Testis (tissue), 3 donors: Measurements from ENCODE around the gene SAP30BP. TPM values are rescaled to one million over a fixed set of nuclear protein-coding genes. Genes with fewer than 3 reads are reported as not detected.

Experiments used
- DNase-seq: peaks from one replicate; pipeline ENCODE4 v3.0.0-alpha.2; 2019
- H3K27ac ChIP-seq, 2 donors: fragments of 200-600 bp; sonication (generic); one replicate each; pipeline ENCODE4 v1.5.1; 2019
- H3K27me3 ChIP-seq: fragments of 200-600 bp; sonication (generic); one replicate; pipeline ENCODE4 v1.5.1; 2019
- H3K36me3 ChIP-seq: fragments of 200-600 bp; sonication (generic); one replicate; pipeline ENCODE4 v1.5.1; 2017; ENCODE audit warnings: low read depth; ENCODE audit errors: missing control alignments
- H3K4me1 ChIP-seq: fragments of 200-600 bp; sonication (generic); one replicate; pipeline ENCODE4 v1.5.1; 2019
- H3K4me3 ChIP-seq, 2 donors: fragments of 200-600 bp; sonication (generic); one replicate each; pipeline ENCODE4 v1.5.1; 2017 to 2019
- H3K9me3 ChIP-seq: fragments of 200-600 bp; sonication (generic); one replicate; pipeline ENCODE4 v1.5.1; 2017
- POLR2A ChIP-seq: fragments of 450-650 bp; IDR thresholded peaks from one replicate; pipeline ENCODE4 v1.6.1; 2017; ENCODE audit warnings: antibody characterized with exemption, mild to moderate bottlenecking, moderate library complexity
- WGBS, 2 donors: methylation state at CpG; one replicate each; pipeline ENCODE4 v1.1.5; 2018; 5-methylcytosine and 5-hydroxymethylcytosine counted together
- intact Hi-C: fragments of 100-400 bp; cut with DNase I; formaldehyde crosslinking; loops from one replicate; pipeline ENCODE4 v1.15.1; 2023; ENCODE audit warnings: low total_unique reads
- polyA plus RNA-seq: library from polyadenylated mRNA; stranded (reverse); fragments of 350-450 nt; fragmentation: Illumina TruSeq; extraction: RNeasy Lipid Tissue Mini Kit (QIAGEN cat#74804); gene quantifications from one replicate; pipeline ENCODE4 v1.2.3, GENCODE V29; 2014; ENCODE audit warnings: low read depth, low replicate concordance; ENCODE audit not compliant: insufficient read depth
- total RNA-seq, 2 donors: library from RNA; depleted of rRNA; stranded (reverse); fragments of >200 nt; gene quantifications; one replicate each; pipeline ENCODE4 v1.2.3, GENCODE V29; 2016
- TF ChIP-seq, protein P1 (sequence below), 3 experiments: fragments of 450-650 bp in 2 of 3; fragments of 200-600 bp in 1 of 3; sonication (generic) in 1 of 3; IDR thresholded peaks; one replicate each; pipeline ENCODE4 v1.5.1; 2016 to 2019; ENCODE audit warnings: antibody characterized with exemption in 3 of 3, mild to moderate bottlenecking in 2 of 3, moderate library complexity in 1 of 3

SAP30BP gene
- total and polyA plus RNA-seq, 3 donors from 2014 or later, result 78.4 to 95.9 (median 86.9) TPM

DNA sequence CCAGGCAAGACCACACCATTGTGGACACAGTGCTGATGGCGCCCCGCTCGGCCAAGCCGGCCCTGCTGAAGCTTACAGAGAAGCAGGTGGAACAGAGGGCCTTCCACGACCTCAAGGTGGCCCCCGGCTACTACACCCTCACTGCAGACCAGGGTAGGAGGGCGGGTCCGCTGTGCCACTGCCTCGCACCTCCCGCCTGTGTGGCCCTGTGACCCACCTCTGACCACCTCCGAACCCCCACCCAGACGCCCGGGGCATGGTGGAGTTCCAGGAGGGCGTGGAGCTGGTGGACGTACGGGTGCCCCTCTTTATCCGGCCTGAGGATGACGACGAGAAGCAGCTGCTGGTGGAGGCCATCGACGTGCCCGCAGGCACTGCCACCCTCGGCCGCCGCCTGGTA is 75.2 kb downstream of the SAP30BP start:
- WGBS, 2 donors, result 87 to 90% methylated on average over 8 to 25 of the region's 25 CpGs
- intact Hi-C loops, result no loop called here
- no peaks in the 10 kb centered on the region for H3K36me3 ChIP-seq
- no peaks in the 10 kb centered on the region for H3K9me3 ChIP-seq
- DNase-seq, result no peak
- TF ChIP-seq, protein P1, sequence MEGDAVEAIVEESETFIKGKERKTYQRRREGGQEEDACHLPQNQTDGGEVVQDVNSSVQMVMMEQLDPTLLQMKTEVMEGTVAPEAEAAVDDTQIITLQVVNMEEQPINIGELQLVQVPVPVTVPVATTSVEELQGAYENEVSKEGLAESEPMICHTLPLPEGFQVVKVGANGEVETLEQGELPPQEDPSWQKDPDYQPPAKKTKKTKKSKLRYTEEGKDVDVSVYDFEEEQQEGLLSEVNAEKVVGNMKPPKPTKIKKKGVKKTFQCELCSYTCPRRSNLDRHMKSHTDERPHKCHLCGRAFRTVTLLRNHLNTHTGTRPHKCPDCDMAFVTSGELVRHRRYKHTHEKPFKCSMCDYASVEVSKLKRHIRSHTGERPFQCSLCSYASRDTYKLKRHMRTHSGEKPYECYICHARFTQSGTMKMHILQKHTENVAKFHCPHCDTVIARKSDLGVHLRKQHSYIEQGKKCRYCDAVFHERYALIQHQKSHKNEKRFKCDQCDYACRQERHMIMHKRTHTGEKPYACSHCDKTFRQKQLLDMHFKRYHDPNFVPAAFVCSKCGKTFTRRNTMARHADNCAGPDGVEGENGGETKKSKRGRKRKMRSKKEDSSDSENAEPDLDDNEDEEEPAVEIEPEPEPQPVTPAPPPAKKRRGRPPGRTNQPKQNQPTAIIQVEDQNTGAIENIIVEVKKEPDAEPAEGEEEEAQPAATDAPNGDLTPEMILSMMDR (IDR thresholded peaks at IDR 0.05), result no peak
- no peak for TF ChIP-seq POLR2A
- no peak overlapping the region for H3K4me3 ChIP-seq
- no peaks in the 10 kb centered on the region for H3K4me1 ChIP-seq
- no peaks in the 10 kb centered on the region for H3K27me3 ChIP-seq
- H3K27ac ChIP-seq, result no peak overlapping the region

DNA sequence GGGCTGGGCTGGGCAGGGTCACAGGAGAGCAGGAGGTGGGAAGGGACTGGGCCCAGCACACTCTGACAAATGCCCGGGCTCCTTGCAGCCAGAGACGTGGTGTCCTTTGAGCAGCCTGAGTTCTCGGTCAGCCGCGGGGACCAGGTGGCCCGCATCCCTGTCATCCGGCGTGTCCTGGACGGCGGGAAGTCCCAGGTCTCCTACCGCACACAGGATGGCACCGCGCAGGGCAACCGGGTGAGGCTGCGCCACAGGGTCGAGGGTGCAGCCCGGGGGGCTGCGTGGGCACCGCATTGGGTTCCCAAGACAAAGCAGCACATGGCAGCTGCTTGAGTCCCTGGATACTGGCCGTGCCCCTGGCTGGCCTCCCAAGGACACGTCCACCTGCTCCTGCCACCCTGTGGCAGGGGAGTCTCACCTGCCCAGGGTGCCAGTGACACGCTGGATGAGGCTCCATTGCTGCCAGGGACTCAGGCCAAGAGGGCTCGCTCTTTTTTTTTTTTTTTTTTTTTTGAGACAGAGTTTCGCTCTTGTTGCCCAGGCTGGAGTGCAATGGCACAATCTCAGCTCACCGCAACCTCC is 76.6 kb downstream of the SAP30BP start:
- intact Hi-C loops, result no loop called here
- DNase-seq, result no peak
- Histone ChIP-seq H3K27ac (no peak overlapping the region), H3K9me3 (no peaks in the 10 kb centered on the region), H3K36me3 (no peaks in the 10 kb centered on the region), H3K4me1 (no peaks in the 10 kb centered on the region), H3K4me3 (no peak overlapping the region), H3K27me3 (no peaks in the 10 kb centered on the region)
- TF ChIP-seq, protein P1 (IDR thresholded peaks at IDR 0.05), result no peak
- TF ChIP-seq POLR2A, result no peak
- WGBS, 2 donors, result 94% methylated on average over 7 to 25 of the region's 25 CpGs

DNA sequence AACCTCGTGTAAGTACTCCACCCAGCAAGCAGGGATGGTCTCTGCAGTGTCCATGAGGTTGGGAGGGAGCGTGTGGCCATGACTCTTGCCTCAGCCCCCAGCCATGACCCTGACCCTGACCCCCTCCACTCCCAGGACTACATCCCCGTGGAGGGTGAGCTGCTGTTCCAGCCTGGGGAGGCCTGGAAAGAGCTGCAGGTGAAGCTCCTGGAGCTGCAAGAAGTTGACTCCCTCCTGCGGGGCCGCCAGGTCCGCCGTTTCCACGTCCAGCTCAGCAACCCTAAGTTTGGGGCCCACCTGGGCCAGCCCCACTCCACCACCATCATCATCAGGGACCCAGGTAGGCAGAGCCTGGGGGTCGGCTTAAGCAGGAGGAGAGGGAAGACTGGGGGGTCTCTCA is 81.6 kb downstream of the SAP30BP start:
- peaks cover 14% of the 10 kb centered on the region for H3K4me1 ChIP-seq
- no peaks in the 10 kb centered on the region for H3K36me3 ChIP-seq
- TF ChIP-seq POLR2A, result no peak
- TF ChIP-seq, protein P1 (IDR thresholded peaks at IDR 0.05), result no peak
- H3K9me3 ChIP-seq, result no peaks in the 10 kb centered on the region
- no peak overlapping the region for H3K27ac ChIP-seq
- 77 to 83% methylated on average over 6 to 9 of the region's 9 CpGs for WGBS, 2 donors
- DNase-seq, result no peak
- intact Hi-C loops, result no loop called here
- no peaks in the 10 kb centered on the region for H3K27me3 ChIP-seq
- no peak overlapping the region for H3K4me3 ChIP-seq

DNA sequence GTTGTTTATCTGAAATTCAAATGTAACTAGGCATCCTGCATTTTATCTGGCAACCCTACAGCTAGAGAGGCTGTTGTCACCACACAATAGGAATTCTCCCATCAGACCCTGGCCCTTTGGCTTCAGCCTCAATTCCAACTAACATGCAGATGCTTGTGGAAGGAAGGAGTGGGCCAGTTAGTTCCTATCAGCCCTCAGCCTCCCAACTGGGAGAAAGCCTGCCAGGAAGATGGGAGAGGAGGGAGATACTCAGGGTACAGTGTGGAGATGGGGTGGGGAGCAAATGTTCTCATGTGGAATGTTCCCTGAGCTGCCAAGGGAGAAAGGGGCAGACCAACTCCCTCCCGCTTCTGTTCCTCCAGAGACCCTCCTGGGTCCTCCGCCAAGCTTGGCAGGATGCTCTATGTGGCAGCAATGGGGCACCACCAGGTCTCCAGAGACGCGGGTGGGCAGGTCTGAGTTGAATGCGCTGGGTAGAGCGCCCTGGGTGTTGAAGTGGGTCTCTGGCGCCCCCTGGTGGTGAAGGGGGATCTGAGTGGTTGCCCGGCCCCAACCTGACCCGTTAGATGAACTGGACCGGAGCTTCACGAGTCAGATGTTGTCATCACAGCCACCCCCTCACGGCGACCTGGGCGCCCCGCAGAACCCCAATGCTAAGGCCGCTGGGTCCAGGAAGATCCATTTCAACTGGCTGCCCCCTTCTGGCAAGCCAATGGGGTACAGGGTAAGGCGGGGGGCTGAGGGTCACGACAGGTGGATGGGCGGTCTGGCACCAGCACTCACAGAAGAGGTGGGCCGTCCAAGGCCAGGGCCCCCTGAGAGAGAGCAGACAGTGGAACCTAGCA is 82.6 kb downstream of the SAP30BP start:
- WGBS, 2 donors, result 37 to 40% methylated on average over 15 to 20 of the region's 20 CpGs
- no peak overlapping the region for H3K4me3 ChIP-seq
- intact Hi-C loops, result no loop called here

More for the DNA sequence above, 82.6 kb downstream of the SAP30BP start:
- H3K36me3 ChIP-seq, result no peaks in the 10 kb centered on the region
- peaks cover 22% of the 10 kb centered on the region for H3K4me1 ChIP-seq
- H3K27me3 ChIP-seq, result no peaks in the 10 kb centered on the region
- DNase-seq, result peak; percentile 95
- no peaks in the 10 kb centered on the region for H3K9me3 ChIP-seq
- H3K27ac ChIP-seq, result peak overlapping the region; percentile 9 to 14
- TF ChIP-seq, protein P1 (IDR thresholded peaks at IDR 0.05), result peak; percentile 96 to 99 (median 97)
- no peak for TF ChIP-seq POLR2A
